ENCODE measurements around the gene GDAP2. TPM values are rescaled to one million over a fixed set of nuclear protein-coding genes. Genes with fewer than 3 reads are reported as not detected.

The GDAP2 gene
- total RNA-seq, 2 donors from 2014 or later: 21.5 to 31.9 TPM

DNA sequence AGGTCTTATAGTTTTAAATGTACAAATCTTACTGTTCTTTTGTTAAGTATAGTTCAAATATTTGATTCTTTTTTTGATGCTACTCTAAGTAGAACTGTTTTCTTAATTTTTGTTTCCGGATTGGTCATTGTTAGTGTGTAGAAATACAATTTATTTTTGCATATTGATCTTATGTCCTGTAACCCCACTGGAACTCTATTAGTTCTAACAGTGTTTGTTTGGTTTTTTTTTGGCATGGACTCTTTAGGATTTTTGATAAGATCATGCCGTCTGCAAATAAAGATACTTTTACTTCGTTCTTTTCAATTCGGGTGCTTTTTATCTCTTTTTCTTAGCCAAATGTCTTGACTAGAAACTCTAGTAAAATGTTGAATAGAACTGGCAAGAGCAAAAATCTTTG, 26.5 kb downstream of the GDAP2 start:
- Histone ChIP-seq H3K4me3 (no peak overlapping the region), H3K36me3 (peaks cover 7% of the 10 kb centered on the region), H3K27me3 (no peaks in the 10 kb centered on the region), H3K9me3 (no peaks in the 10 kb centered on the region), H3K27ac (no peak overlapping the region), H3K4me1 (no peaks in the 10 kb centered on the region), H3K9ac (ENCODE audit: low read depth in 2 of 2, low read length in 2 of 2) (no peak overlapping the region)
- TF ChIP-seq, protein P1, sequence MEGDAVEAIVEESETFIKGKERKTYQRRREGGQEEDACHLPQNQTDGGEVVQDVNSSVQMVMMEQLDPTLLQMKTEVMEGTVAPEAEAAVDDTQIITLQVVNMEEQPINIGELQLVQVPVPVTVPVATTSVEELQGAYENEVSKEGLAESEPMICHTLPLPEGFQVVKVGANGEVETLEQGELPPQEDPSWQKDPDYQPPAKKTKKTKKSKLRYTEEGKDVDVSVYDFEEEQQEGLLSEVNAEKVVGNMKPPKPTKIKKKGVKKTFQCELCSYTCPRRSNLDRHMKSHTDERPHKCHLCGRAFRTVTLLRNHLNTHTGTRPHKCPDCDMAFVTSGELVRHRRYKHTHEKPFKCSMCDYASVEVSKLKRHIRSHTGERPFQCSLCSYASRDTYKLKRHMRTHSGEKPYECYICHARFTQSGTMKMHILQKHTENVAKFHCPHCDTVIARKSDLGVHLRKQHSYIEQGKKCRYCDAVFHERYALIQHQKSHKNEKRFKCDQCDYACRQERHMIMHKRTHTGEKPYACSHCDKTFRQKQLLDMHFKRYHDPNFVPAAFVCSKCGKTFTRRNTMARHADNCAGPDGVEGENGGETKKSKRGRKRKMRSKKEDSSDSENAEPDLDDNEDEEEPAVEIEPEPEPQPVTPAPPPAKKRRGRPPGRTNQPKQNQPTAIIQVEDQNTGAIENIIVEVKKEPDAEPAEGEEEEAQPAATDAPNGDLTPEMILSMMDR (IDR thresholded peaks at IDR 0.05): no peak
- no peak for DNase-seq
- intact Hi-C loops (cut with DNase I): no loop called here

GRCh38 chr1:117899801-117900200, 29.6 kb downstream of the GDAP2 start:
- Histone ChIP-seq H3K9me3 (no peaks in the 10 kb centered on the region), H3K27me3 (no peaks in the 10 kb centered on the region), H3K36me3 (peaks cover 7% of the 10 kb centered on the region), H3K4me3 (no peak overlapping the region), H3K4me1 (no peaks in the 10 kb centered on the region), H3K9ac (ENCODE audit: low read depth in 2 of 2, low read length in 2 of 2) (no peak overlapping the region), H3K27ac (no peak overlapping the region)
- intact Hi-C loops (cut with DNase I): loop anchor here (5.0 kb wide), 2 partner anchors 138 to 388 kb away; no protein-coding TSS in a partner anchor
- TF ChIP-seq, protein P1 (IDR thresholded peaks at IDR 0.05): no peak
- DNase-seq: no peak

- Histone ChIP-seq H3K9ac (ENCODE audit: low read depth in 2 of 2, low read length in 2 of 2) (no peak overlapping the region), H3K36me3 (peaks cover 7% of the 10 kb centered on the region), H3K4me1 (no peaks in the 10 kb centered on the region), H3K27me3 (no peaks in the 10 kb centered on the region), H3K27ac (no peak overlapping the region), H3K9me3 (no peaks in the 10 kb centered on the region), H3K4me3 (no peak overlapping the region)
- TF ChIP-seq, protein P1 (IDR thresholded peaks at IDR 0.05): no peak
- no peak for DNase-seq
- intact Hi-C loops (cut with DNase I): loop anchor here (5.0 kb wide), 2 partner anchors 135 to 385 kb away; no protein-coding TSS in a partner anchor
Observed at GRCh38 chr1:117897551-117897950, 31.9 kb downstream of the GDAP2 start.

DNA sequence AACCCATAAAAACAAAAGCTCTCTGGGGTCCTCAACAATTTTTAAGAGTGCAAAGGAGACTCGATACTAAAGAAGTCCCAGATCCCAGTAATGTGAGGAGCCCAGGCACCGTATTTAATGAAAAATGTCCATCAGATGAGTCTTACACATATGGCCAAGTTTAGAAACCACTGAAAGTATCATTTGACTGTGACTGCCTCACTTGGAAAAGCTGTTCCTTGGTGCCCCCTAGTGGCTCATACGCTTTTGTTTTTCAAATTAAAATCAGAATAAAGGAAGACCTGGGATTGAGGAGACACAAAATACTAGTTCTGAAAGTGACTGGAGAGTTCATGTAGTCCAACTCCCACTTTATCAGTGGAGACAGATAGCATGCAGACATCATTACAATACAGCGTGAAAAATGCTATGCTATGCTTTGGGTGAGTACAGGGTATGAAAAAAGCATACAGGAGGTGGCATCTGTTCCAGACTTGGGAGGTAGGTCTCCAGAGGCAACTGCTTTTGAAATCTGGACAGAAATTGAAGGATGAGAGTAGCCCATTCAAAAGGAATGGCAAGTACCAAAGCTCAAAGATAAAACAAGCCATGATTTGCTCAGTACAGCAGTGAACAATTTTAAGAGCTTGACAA, 33.8 kb downstream of the GDAP2 start:
- TF ChIP-seq, protein P1 (IDR thresholded peaks at IDR 0.05): peak; percentile 68
- intact Hi-C loops (cut with DNase I): loop anchor here (5.0 kb wide), 2 partner anchors 133 to 383 kb away; no protein-coding TSS in a partner anchor
- DNase-seq: peak; percentile 75

GRCh38 chr1:117894078-117894477, 35.3 kb downstream of the GDAP2 start:
- DNase-seq: no peak
- H3K4me3 ChIP-seq: no peak overlapping the region
- intact Hi-C loops (cut with DNase I): no loop called here
- no peaks in the 10 kb centered on the region for H3K9me3 ChIP-seq
- H3K27ac ChIP-seq: no peak overlapping the region
- no peaks in the 10 kb centered on the region for H3K4me1 ChIP-seq
- H3K36me3 ChIP-seq: peaks cover 7% of the 10 kb centered on the region
- TF ChIP-seq, protein P1 (IDR thresholded peaks at IDR 0.05): no peak
- no peaks in the 10 kb centered on the region for H3K27me3 ChIP-seq
- no peak overlapping the region for H3K9ac ChIP-seq (ENCODE audit: low read depth in 2 of 2, low read length in 2 of 2)

More for the DNA sequence above, 33.8 kb downstream of the GDAP2 start:
- Histone ChIP-seq H3K27ac (no peak overlapping the region), H3K9me3 (no peaks in the 10 kb centered on the region), H3K4me3 (no peak overlapping the region), H3K36me3 (peaks cover 7% of the 10 kb centered on the region), H3K9ac (ENCODE audit: low read depth in 2 of 2, low read length in 2 of 2) (no peak overlapping the region), H3K27me3 (no peaks in the 10 kb centered on the region), H3K4me1 (no peaks in the 10 kb centered on the region)

All from colonic mucosa (tissue), 4 donors.